Measurements from ENCODE around the gene ENO2.

Gene ENO2

GRCh38 chr12:6936636-6937480, 22.5 kb downstream of the ENO2 start:
- DNase-seq: no peak

GRCh38 chr12:6937481-6938352, 23.3 kb downstream of the ENO2 start:
- peak; percentile 97 for DNase-seq

- DNase-seq: no peak
Observed at GRCh38 chr12:6938353-6939190, 24.2 kb downstream of the ENO2 start.

- no peak for DNase-seq
Observed at GRCh38 chr12:6939191-6939540, 24.8 kb downstream of the ENO2 start.

GRCh38 chr12:6941267-6941666, 26.9 kb downstream of the ENO2 start:
- DNase-seq: no peak

GRCh38 chr12:6941782-6942181, 27.4 kb downstream of the ENO2 start:
- DNase-seq: no peak

GRCh38 chr12:6942331-6942665, 27.9 kb downstream of the ENO2 start:
- no peak for DNase-seq

GRCh38 chr12:6943389-6943721, 29.0 kb downstream of the ENO2 start:
- DNase-seq: peak; percentile 89

GRCh38 chr12:6943722-6944380, 29.5 kb downstream of the ENO2 start, which contains the start of the genes C12orf57 and RNU7-1:
C12orf57 (plus strand) TSS chr12:6944022; CDS start chr12:6944122, 100 bp downstream.
RNU7-1 (plus strand) TSS chr12:6943816.
- DNase-seq: peak; percentile 84

GRCh38 chr12:6944381-6945186, 30.2 kb downstream of the ENO2 start:
- peak; percentile 95 for DNase-seq

- DNase-seq: no peak
Observed at GRCh38 chr12:6945613-6946012, 31.2 kb downstream of the ENO2 start.

GRCh38 chr12:6946033-6946919, 31.9 kb downstream of the ENO2 start:
- DNase-seq: peak; percentile 98

- DNase-seq: no peak
Observed at GRCh38 chr12:6946920-6947374, 32.6 kb downstream of the ENO2 start.

GRCh38 chr12:6947615-6948014, 33.2 kb downstream of the ENO2 start:
- no peak for DNase-seq

GRCh38 chr12:6948873-6949594, 34.7 kb downstream of the ENO2 start:
- DNase-seq: no peak

GRCh38 chr12:6950401-6950801, 36.0 kb downstream of the ENO2 start:
- no peak for DNase-seq

GRCh38 chr12:6950811-6951540, 36.6 kb downstream of the ENO2 start, which contains the start of gene PTPN6:
PTPN6 (plus strand) TSS chr12:6951356; CDS start chr12:6951513, 157 bp downstream.
- DNase-seq: no peak

- no peak for DNase-seq
Observed at GRCh38 chr12:6951551-6952120, 37.3 kb downstream of the ENO2 start.
